Measurements from ENCODE around the gene TBC1D14.

TBC1D14 gene

GRCh38 chr4:6953751-6954380 is 44.2 kb downstream of the TBC1D14 start:
- DNase-seq (ENCODE audit: low read depth) = no peak

- no peak for DNase-seq (ENCODE audit: low read depth)
Observed at GRCh38 chr4:6955261-6955911, 45.8 kb downstream of the TBC1D14 start.

GRCh38 chr4:6956087-6956433 is 46.4 kb downstream of the TBC1D14 start:
- DNase-seq (ENCODE audit: low read depth) = no peak

DNA sequence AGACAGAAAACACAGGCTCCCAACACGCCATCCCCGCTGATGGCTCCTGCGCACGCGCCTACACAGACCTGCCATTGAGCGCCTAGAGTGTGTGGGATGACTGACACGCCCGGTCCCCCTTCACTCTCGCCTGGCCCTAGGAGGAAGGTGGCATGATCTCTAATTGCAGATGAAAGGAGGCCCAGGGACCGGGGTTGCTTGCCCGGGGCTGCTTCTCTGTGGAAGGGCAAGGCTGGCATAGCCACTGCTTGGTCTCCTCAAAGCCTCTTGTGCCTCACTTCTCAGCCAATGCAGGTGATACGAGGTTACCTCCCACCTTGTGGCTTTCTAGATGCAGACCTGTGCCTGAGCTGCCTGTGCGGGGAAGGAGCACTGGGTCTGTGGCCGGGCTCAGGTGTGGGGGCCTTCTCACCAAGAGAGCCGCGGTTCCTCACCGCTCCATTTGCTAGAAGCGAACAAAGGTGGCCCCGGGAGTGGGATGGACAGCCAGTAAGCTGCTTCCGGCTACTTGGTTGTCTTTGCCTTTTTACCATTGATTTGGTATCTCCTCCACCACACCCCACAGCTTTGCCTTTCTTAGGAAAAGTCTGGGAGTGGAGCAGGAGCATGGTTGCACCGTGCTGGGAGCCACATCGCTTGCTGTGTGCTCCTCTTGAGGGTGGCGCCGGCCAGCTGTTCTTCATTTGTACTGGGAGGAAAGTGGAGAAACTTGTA is 47.0 kb downstream of the TBC1D14 start:
- DNase-seq (ENCODE audit: low read depth) = no peak

GRCh38 chr4:6957148-6957520 is 47.5 kb downstream of the TBC1D14 start:
- no peak for DNase-seq (ENCODE audit: low read depth)

GRCh38 chr4:6957994-6958393 is 48.4 kb downstream of the TBC1D14 start:
- no peak for DNase-seq (ENCODE audit: low read depth)

DNA sequence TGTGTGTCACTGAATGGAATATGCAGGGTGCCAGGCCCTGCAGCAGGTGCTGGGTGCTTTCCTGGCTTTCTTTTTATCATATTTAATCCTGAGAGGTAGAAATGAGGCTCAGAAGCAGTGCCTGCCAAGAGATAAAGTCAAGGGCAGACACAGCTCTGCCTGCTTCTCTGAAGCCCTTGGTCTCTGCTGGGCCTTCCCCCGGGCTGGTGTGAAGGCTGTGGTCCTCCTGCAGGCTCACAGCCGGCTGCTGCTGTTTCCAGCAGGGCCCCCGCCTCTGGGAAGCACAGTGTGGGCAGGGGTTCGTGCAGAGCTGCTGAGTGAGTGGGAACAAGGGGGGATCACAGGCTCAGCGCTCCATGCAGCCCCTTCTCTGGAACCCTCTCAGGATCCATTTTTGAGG is 49.6 kb downstream of the TBC1D14 start:
- no peak for DNase-seq (ENCODE audit: low read depth)

- DNase-seq (ENCODE audit: low read depth) = no peak
Observed at GRCh38 chr4:6960154-6960553, 50.5 kb downstream of the TBC1D14 start.

GRCh38 chr4:6960628-6961412 is 51.2 kb downstream of the TBC1D14 start:
- no peak for DNase-seq (ENCODE audit: low read depth)

DNA sequence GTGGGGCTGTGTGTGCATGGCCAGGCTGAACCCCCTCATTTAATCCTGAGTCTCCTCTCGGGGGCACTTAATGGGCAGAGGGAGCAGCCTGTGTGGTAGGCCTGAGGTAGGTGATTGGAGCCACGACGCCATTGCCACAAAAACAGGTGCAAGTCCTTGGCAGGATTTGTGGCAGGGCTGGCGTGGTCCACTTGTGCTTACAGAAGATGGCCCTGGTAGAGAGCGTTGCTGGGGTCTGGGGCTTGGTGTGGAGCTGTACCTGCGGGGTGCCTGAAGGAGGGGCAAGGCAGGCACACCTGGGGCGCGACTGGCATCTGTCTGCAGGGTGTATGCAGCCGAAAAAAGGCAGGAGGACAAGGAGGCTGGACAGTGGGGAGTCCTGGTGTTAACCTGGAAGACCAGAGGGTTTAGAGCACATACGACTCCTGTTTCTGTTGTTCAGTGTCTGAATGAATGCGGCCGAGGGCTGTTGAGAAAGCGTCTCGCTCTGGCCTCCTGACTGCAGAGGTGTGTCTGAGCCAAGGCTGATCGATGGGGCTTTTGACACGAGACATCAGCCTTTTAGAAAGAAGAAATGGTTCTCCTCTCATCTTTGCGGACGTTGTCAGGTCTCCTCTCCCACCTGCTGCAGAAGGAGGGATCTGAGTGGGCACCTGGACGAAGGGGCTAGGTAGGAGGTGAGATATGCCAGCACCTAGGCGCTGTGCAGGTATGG is 52.0 kb downstream of the TBC1D14 start:
- no peak for DNase-seq (ENCODE audit: low read depth)

DNA sequence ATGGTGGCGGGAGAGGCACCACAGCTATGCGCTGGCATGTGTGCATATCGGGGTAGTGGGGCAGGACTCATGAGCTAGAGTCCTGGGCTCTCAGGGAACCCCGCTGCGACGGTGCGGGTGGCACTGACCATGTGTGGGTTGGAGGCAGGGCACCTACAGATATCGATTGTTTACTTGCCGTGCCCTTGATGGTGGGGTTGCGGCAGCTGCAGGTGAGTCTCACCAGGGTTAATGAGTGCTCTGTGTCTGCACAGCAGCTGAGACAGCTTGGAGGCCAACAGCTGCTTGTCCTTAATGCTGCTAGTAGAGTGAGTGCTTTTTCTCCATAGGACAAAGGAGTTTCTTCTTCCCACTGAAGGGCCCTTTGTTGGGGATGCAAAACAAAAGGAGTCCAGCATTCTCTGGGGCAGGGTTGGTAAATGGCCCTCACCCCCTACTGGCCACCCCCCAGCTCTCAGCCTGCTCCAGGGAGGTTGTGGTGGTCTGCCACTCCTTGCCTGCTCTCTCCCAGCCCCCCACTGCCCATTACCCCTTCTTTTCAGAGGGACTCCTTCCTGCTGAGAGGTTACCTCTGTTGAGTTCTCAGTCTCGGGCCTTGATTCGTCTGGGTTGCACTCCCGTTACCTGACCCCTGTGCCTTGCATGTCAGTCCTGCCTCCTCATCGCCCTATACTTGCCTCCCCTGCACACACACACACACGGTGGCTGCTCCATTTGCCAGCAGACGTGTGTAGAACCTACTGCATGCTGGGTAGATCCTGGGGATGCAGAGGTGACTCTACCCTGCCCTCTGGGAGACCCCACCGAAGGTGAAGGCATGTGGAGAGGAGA is 52.8 kb downstream of the TBC1D14 start:
- DNase-seq (ENCODE audit: low read depth) = no peak

DNA sequence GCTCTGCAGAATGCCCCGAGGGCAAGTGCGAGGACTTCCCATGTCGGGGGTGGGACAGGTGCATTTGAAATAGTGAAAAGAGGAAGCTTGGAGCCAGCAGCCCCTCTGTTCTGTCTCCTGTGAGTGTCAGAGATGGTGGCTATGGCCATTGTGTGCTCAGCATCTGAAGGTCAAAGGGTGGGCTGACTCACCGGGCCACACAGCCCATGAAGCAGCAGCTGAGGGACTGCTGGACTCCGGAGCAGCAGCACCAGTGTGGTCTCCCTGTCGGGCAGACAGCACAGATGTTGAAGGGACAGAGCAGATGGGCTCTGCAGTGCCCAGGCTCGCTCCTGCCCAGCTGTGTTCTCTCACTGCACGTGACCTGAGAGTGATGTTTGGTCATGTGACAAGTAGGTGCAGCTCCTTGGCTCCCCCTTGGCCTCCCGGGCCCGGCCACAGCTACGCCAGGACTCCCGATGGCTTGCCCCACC is 53.5 kb downstream of the TBC1D14 start:
- DNase-seq (ENCODE audit: low read depth) = no peak

GRCh38 chr4:6964858-6965257 is 55.2 kb downstream of the TBC1D14 start:
- DNase-seq (ENCODE audit: low read depth) = no peak

DNA sequence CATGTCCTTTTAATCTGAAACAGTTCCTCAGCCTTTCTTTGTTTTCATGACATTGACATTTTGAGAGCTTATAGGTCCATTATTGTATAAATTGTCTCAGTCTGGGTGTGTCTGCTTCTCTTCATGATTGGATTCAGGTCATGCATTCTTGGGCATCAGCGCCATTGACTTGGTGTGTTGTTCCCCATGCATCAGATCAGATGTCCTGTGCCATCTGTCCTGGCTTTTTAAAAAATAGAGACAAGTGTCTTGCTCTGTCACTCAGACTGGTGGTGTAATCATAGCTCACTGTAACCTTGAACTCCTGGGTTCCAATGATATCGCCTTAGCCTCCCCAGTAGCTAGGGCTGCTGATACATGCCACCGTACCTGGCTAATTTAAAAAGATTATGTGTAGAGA is 55.7 kb downstream of the TBC1D14 start:
- no peak for DNase-seq (ENCODE audit: low read depth)

DNA sequence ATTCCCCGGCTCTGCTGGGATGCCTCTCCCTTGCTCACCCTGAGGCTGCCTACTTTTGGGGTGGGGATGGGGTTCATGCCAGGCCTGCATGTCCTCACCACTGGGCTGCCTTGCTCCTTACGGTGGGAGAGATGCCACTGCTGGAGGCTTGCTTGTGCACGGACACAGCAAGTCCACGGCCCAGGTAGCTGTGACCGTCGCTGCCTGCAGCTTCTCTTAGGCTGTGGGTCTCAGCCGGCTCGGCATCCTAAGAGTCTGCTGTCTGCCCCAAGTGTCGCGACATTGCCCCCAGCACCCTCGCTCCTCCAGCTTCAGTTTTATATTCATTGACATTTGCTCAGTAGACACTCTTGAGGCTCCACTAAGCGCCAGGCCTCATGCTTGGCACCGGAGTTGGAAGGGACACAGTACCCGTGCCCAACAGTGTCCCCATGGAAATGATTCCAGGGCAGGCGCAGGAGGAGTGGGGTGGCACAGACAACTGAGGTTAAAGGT is 58.3 kb downstream of the TBC1D14 start:
- no peak for DNase-seq (ENCODE audit: low read depth)

DNA sequence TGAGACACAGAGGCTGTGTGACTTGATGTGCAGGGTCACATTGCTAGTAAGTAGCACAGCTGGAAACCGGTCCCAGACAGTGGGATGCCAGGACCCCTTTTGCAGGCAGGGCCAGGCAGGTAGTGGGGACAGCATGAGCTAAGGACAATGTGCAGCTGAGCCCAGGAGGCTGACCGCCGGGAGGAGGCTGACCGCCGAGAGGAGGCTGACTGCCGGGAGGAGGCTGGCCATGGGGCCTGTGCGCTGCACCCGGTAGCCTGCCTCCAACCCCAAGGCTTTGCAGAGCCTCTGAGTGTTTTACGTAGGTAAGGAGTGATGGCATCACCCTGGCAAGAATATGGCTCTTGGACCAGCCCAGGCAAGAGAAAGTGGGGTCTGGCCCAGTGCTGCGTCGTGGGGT is 58.9 kb downstream of the TBC1D14 start:
- DNase-seq (ENCODE audit: low read depth) = no peak

- no peak for DNase-seq (ENCODE audit: low read depth)
Observed at GRCh38 chr4:6969826-6970800, 60.5 kb downstream of the TBC1D14 start.

DNA sequence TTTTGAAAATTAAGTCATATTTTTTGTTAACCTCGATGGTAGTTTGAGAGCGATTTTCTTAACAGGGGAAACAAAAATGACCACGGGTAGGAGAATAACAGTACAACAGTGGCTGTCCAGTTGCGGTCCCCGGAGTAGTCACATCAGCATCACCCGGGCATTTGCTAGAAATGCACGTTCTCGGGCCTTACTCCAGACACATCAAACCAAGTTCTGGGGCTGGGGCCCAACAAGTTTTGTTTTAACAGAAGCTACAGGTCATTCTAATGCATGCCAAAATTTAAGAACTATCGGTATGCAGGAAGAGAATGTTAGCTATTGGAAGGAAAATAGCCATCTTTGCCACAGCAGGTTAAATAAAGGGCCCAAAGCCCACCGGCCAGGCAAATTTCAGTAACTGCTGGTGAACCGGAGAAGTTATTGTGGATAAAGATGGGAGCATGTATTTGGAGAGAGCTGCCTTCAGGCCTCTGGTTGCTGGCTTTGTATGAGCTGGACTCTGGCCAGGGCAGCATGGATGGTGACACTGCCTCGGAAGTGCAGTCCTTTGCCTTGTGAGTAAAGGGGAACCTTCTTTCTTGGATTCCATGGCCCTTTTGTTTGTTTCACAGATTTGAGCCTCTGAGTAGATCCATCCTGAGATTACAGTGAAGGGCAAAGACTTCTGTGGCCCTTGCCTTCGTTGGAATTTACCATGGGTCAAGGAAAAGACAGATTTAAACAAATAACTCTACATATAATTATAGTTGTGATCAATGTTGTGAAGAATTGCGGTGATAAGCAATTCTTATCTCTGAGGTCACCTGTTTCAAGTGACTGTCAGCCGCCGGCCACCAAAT is 62.1 kb downstream of the TBC1D14 start:
- no peak for DNase-seq (ENCODE audit: low read depth)

- DNase-seq (ENCODE audit: low read depth) = no peak
Observed at GRCh38 chr4:6972375-6972650, 62.7 kb downstream of the TBC1D14 start.
